GM08714 (cell line): ENCODE data around the gene FAM221B.

Experiments used
- H3K4me3 ChIP-seq: fragments of 200-500 bp; sonication (Bioruptor generic); 2 replicates; pipeline ENCODE4 v1.5.1; 2014; ENCODE audit warnings: mild to moderate bottlenecking, low read length, inconsistent platforms
- ZNF274 ChIP-seq: IDR thresholded peaks from 2 replicates; pipeline ENCODE4 v1.6.1; 2012; ENCODE audit warnings: mild to moderate bottlenecking, low read depth, low read length

The FAM221B gene

DNA sequence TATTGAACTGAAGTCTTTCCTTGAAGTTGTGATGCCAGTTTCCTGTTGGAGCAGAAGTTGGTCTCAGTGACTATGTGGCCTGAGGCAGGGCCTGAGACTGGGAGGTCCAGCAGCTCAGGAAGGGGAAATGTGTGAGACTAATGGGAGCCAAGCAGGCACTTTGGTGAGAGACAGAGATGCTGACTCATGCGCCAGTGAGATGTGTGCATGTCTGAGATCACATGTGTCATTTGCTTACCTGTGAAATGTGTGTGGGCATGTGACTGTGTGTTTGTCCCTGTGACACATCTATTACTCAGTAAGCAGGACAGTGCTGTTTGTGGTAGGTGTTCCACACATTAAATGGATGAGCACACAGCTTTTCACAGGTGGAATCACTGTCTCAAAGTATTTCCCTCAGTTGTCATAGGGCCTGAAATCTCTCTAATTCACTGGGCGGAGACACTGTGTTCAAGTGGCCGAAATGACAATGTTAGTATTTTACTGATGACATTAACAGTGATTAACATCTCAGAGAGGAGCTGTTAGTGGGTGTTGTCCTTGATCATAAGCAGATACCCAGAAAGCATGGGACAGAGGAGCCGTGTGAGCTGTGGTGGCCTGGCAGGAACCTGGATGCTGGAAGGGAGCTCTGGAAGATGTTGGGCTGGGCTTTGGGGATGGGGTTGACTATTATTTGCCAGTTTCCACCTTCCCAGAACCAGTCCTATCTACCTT is 29.7 kb downstream of the FAM221B start:
- TF ChIP-seq ZNF274 = no peak
- H3K4me3 ChIP-seq = no peak overlapping the region

DNA sequence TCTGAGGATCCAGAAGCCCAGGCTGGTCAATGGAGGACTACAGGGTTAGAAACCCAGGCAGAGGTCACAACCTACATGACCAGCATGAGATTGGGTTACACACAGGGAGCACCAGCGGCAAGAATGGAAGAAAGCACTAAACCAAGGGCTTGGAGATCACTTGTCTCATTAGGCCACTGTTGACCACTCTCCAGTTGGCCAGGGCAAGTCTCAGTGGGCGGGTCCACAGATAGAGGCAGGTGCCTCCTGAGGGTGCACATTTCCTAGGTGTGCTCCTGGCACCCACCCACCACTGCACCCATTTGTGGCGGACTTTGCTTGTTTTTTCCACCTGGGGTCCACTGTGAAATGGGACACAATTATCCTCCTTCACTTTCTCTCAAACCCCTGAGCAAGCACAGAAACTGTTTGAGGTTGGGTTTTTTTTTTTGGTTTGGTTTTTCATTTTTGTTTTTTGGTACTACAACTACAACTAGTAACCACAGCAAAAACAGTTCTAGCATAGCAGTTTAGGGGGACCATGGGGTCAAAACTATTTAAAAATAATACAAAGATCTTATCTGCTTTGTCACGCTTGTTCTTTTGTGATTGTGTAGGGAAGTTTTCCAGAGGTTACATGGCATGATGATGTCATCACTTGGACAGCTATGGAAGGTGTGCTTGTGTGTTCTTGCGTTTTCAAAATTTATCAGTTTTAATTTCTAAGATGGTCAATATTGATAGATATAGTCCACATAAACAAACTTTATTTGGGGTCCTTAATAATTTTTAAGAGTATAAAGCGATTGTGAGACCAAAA is 31.0 kb downstream of the FAM221B start:
- no peak for TF ChIP-seq ZNF274
- no peak overlapping the region for H3K4me3 ChIP-seq

GRCh38 chr9:35795695-35796094 is 32.8 kb downstream of the FAM221B start:
- no peak overlapping the region for H3K4me3 ChIP-seq
- no peak for TF ChIP-seq ZNF274

- H3K4me3 ChIP-seq = no peak overlapping the region
- TF ChIP-seq ZNF274 = no peak
These were observed 35.1 kb downstream of the FAM221B start for GRCh38 chr9:35793461-35793860.

GRCh38 chr9:35792826-35793225 is 35.7 kb downstream of the FAM221B start:
- no peak overlapping the region for H3K4me3 ChIP-seq
- TF ChIP-seq ZNF274 = no peak

- no peak for TF ChIP-seq ZNF274
- H3K4me3 ChIP-seq = no peak overlapping the region
These were observed 36.3 kb downstream of the FAM221B start for GRCh38 chr9:35792024-35792813.

- TF ChIP-seq ZNF274 = no peak
- no peak within 1 kb of the TSS for H3K4me3 ChIP-seq
These were observed 37.1 kb downstream of the FAM221B start, which contains the start of gene NPR2 for GRCh38 chr9:35791297-35791921. Gene NPR2 (plus strand): TSS chr9:35791591. CDS start chr9:35792409, 818 bp downstream.

DNA sequence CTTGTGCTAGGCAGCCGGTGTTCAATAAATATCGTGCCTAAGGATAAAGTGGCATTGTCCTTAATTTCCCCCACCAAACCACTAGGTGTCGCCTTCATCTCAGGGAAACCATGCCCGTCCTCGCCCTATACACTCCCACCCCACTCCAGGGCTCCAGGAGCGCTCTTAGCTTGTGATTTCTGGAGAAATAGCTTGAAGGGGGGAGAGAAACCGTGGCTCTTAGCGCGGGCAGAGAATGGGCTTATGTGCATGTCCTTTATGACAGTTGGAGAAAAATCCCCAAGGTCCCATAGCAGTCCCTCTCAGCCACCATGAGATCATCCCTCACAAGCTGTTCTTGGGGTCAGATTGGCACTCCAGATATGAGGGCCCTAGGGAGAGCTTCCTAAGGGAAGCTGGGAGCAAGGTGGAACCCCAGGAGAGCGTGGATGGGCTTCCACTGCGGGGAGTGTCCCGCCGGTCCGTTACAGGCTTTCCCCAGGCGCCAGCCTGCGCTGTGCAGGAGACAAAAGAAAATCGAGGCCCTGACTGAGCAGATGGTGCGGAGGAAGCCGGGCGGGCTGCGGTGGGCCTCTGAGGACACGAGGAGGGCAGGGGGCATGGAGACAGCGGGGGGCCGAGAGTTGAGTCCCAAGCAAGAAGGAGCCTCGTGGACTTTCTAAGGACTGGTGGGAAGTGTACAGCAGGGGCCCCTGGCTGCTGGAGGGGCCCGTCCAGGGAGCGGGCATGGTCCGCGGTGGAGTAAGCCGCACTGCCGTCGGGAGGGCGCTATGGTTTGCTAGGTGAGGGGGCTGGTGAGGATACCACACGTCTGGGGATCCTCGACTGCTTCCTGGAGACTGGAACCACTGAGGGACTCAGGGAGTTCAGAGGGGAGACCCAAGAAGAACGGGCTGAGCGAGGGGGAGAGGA is 37.9 kb downstream of the FAM221B start:
- no peak overlapping the region for H3K4me3 ChIP-seq
- no peak for TF ChIP-seq ZNF274

- H3K4me3 ChIP-seq = no peak overlapping the region
- no peak for TF ChIP-seq ZNF274
These were observed 38.5 kb downstream of the FAM221B start for GRCh38 chr9:35790025-35790384.

GRCh38 chr9:35789541-35789940 is 39.0 kb downstream of the FAM221B start:
- H3K4me3 ChIP-seq = no peak overlapping the region
- no peak for TF ChIP-seq ZNF274

- TF ChIP-seq ZNF274 = no peak
- H3K4me3 ChIP-seq = no peak overlapping the region
These were observed 45.1 kb downstream of the FAM221B start for GRCh38 chr9:35783418-35783817.

GRCh38 chr9:35781066-35781465 is 47.5 kb downstream of the FAM221B start:
- no peak overlapping the region for H3K4me3 ChIP-seq
- TF ChIP-seq ZNF274 = no peak

GRCh38 chr9:35778496-35778895 is 50.0 kb downstream of the FAM221B start:
- no peak overlapping the region for H3K4me3 ChIP-seq
- TF ChIP-seq ZNF274 = no peak

- no peak for TF ChIP-seq ZNF274
These were observed 52.5 kb downstream of the FAM221B start for GRCh38 chr9:35776018-35776417.

More at GRCh38 chr9:35776018-35776417, 52.5 kb downstream of the FAM221B start:
- no peak overlapping the region for H3K4me3 ChIP-seq
